HG02981 (cell line): ENCODE results near the gene DCUN1D2.
"Not testable (repeated sequence)": the region's sequence is repeated elsewhere in the genome, so short reads cannot be mapped to it uniquely, and the experiment has no call there.

ENCODE experiments used
- ATAC-seq: cut with Tn5 transposase; IDR thresholded peaks from one replicate; pipeline ENCODE4 v1.9.1; 2021; ENCODE audit warnings: mild to moderate bottlenecking, moderate library complexity; ENCODE audit not compliant: unreplicated experiment

The DCUN1D2 gene

GRCh38 chr13:113490496-113491417 is at the start of gene DCUN1D2:
Gene DCUN1D2, minus strand, starts transcription at chr13:113490711. Its CDS starts 42 bp downstream, at chr13:113490669.
- ATAC-seq, result peak; percentile 77

- ATAC-seq, result no peak
These were observed 49.3 kb upstream of the DCUN1D2 start for GRCh38 chr13:113539822-113540221.

GRCh38 chr13:113539176-113539575 is 48.7 kb upstream of the DCUN1D2 start:
- ATAC-seq, result no peak

GRCh38 chr13:113538689-113539058 is 48.2 kb upstream of the DCUN1D2 start:
- no peak for ATAC-seq

- ATAC-seq, result no peak
These were observed 47.6 kb upstream of the DCUN1D2 start for GRCh38 chr13:113537909-113538688.

- ATAC-seq, result no peak
These were observed 46.7 kb upstream of the DCUN1D2 start for GRCh38 chr13:113537205-113537604.

GRCh38 chr13:113536461-113537110 is 46.1 kb upstream of the DCUN1D2 start:
- no peak for ATAC-seq

- no peak for ATAC-seq
These were observed 44.9 kb upstream of the DCUN1D2 start for GRCh38 chr13:113535381-113535781.

GRCh38 chr13:113534236-113534860 is 43.8 kb upstream of the DCUN1D2 start:
- ATAC-seq, result no peak

- no peak for ATAC-seq
These were observed 42.8 kb upstream of the DCUN1D2 start for GRCh38 chr13:113533161-113533840.

- no peak for ATAC-seq
These were observed 41.8 kb upstream of the DCUN1D2 start for GRCh38 chr13:113532156-113532806.

GRCh38 chr13:113531041-113531873 is 40.7 kb upstream of the DCUN1D2 start:
- no peak for ATAC-seq

- no peak for ATAC-seq
These were observed 38.3 kb upstream of the DCUN1D2 start for GRCh38 chr13:113528813-113529180.

GRCh38 chr13:113528101-113528812 is 37.7 kb upstream of the DCUN1D2 start:
- no peak for ATAC-seq

GRCh38 chr13:113527272-113527958 is 36.9 kb upstream of the DCUN1D2 start:
- ATAC-seq, result no peak

GRCh38 chr13:113526466-113527220 is 36.1 kb upstream of the DCUN1D2 start:
- no peak for ATAC-seq

GRCh38 chr13:113522438-113522837 is 31.9 kb upstream of the DCUN1D2 start:
- ATAC-seq, result not testable (repeated sequence)
